B cell (primary cell): ENCODE data around the gene CCDC3.

ENCODE experiments used
- CTCF ChIP-seq: fragments of 200-600 bp; IDR thresholded peaks from one replicate; pipeline ENCODE4 v1.8.0; 2022; ENCODE audit warnings: antibody characterized with exemption, mild to moderate bottlenecking
- EZH2 ChIP-seq: IDR thresholded peaks from 2 replicates; pipeline ENCODE4 v1.6.1; 2012; ENCODE audit warnings: borderline replicate concordance, low read depth, mild to moderate bottlenecking, moderate library complexity, low read length; ENCODE audit not compliant: insufficient read depth, poor library complexity, severe bottlenecking

DNA sequence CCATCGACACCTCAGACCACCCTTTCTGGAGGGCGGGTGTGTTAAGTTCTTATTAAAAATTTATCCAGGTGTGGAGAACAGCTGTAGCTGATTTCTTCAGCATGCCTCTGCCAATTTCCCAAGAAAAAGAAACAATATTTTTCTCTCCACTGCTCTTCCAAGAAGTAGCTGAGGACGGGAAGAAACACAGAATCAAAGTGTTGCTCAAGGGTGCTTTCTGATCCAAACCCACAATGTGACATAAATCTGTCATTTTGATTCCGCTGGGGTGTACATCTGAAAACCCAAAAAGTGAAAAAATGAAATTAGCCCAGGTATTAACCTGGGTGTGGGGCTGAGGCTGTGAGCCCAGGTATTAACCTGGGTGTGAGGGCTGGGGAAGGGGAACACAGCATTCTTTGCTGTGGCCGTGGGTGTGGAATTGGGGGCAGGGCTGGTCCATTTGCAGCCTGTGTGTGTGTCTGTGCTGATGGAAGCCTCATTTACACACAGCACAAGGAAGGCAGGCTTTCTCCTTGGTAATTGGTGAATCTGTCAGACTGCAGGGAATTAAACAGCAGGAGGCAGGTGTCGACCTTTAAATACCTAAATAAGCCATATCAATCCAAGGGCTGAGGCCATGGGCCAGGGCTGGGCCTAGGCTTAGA lies 48.4 kb upstream of the CCDC3 start:
- no peak for TF ChIP-seq EZH2
- TF ChIP-seq CTCF, result no peak
